ENCODE results near the gene GMEB2.
"Not testable (repeated sequence)": the region's sequence is repeated elsewhere in the genome, so short reads cannot be mapped to it uniquely, and the experiment has no call there.

GMEB2 gene

DNA sequence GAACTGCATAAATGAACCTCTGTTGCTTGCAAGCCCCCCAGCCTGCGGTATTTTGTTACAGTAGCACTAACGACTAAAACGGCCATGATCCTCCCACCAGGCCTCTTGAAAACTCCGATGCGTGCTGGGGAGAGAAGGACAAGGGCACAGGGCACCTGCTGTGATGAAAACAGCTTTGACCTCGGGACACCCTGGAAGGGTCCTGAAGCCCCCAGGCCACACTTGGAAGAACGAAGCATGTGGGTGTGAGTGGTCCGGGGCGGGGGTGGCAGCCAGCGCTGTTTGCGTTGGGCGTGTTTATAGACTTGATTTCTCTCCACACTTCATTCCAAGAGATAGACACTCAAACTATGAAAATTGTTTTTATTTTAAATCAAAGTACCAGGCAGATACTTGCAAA is 39.6 kb downstream of the GMEB2 start:
- FAIRE-seq: no peak

DNA sequence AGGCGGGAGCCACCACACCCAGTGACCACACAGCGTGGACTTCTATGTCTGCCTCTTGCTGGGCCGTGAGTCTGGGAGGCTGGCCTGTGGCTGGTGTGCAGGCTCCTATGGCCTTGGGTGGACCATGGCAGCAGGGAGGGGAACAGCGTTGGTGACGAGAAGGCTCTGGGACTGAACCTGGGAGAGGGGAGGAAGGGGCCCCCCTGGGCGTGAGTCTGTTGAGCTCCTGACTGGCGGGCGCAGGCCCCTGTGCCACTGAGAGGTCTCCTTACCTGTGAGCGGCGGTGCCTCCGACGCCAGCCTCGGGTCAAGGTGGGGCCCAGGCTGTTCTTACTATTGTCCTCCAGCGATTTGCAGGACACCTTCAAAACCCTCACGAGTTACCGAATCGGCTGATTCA is 40.1 kb downstream of the GMEB2 start:
- FAIRE-seq: no peak

DNA sequence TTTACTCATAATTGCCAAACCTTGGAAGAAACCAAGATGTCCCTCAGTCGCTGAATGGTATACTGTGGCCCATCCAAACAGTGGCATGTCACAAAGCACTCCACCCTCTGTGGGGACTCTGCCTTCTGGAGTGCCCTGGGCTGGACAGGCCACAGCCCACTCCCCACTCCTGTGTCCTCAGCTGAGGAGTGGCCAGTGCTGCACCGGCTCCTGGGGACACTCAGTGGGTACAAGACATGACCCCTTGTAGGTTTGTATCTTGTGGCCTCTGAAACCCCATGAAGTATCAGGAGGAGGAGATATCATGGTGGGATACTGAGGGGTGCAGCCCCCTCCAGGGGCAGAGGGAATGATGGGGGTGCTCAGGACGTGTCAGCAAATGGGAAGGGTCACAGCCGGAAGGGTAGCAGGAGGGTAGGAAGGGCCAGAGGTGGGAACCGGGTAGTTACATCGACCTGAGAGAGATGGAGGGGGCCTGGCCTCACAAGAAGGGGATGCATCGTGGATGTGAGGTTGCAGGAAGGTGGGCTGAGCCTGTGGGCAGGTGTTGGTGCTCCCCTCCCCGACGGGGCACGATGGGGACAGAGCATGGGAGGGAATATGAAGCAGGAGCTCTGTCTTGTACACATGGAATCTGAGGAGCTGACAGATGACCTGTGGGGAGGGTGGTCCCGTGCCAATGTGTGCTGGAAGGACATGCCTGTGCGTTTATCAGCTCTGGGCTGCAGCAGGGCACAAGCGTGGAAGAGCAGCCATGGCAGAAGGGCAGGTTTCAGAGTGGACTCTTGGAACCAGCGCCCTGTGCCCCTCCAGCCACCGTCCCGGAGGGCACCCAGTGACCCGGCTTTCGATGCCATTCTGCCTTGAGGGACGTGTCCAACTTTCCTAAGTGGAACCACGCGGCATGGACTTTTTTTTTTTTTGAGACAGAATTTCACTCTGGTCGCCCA is 41.0 kb downstream of the GMEB2 start:
- no peak for FAIRE-seq

DNA sequence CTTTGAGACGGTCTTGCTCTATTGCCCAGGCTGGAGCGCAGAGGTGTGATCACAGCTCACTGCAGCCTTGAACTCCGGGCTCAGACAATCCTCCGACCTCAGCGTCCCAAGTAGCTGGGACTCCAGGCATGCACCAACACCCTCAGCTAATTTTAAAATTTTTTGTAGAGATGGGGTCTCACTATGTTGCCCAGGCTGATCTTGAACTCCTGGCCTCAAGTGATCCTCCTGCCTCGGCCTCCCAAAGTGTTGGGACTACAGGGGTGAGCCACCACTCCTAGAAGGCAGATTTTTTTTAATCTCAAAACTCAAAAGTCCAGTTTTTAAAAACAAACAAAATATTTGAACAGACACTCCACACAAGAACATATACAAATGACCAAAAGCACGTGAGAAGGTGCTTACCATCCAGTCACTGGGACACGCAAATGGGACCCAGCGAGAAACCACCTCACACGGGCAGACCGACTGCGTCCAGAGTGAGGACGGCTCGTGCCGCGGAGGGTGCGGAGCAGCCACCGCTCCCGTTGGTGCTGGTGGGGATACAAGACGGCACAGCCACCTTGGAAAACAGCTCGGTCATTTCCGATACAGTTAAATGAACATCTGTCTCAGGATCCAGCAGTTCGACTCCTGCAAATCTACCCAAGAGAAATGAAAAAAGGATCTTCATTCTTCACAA is 44.4 kb downstream of the GMEB2 start:
- no peak for FAIRE-seq

DNA sequence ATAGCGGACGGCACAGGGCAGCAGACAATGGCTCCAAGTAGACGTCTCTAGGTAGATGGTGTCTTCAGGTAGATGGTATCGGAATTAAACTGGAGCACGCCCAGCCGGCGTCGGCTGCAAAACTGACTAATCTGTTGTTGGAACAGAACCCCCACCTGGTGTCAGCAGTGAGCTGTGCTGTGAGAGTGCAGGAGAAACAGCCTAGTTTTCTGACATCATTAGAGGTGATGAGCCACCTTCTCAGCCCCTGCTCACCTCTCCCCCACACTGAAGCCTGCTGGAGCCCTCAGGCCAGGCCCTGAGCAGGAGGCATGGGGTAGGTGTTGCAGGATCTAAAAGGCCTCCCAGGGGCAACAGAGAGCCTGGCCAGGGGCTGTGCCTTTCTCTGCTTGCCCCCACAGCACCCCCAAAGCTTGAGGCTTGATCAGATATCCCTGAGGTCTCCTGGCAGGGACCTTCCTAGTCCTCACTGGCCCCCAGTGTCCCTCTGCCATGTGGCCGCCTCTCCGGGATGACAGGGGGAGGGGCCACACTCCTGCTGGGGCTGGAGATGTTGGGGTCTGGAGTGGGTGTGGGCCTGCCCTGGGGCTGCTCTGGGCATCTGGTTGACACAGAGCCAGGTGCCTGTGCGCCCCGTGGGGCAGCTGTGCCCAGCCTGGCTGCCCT is 46.0 kb downstream of the GMEB2 start:
- FAIRE-seq: no peak

DNA sequence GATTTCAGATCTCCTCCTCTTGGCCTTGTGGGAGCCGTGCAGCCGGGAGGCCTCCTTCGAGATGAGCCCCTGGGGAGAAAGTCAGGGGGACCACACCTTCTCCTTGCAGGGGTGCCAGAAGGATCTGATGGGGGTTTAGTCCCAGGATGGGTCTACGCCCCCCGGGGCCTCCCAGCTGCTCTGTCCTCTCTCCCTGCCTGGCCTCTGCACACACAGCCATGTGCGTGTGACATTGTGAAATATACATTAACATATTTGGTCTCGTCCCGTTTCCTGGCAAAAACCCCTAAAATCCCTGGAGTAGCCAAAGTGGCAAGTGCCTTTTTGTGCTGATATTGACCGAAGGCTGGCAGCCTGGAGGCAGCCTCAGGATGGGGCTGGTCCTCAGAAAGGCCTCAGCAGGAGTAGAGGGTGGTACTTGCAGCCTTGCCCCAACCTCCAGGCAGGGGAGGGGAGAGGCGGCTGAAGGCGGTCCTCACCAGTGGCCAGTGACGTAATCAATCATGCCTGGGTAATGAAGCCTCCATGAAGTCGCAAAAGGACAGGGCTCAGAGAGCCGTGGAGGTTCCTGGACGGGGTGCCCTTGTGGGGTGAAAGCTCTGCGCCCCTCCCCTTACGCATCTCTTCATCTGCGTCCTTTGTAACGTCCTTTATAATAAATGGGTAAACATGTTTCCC is 47.7 kb downstream of the GMEB2 start:
- FAIRE-seq: no peak

DNA sequence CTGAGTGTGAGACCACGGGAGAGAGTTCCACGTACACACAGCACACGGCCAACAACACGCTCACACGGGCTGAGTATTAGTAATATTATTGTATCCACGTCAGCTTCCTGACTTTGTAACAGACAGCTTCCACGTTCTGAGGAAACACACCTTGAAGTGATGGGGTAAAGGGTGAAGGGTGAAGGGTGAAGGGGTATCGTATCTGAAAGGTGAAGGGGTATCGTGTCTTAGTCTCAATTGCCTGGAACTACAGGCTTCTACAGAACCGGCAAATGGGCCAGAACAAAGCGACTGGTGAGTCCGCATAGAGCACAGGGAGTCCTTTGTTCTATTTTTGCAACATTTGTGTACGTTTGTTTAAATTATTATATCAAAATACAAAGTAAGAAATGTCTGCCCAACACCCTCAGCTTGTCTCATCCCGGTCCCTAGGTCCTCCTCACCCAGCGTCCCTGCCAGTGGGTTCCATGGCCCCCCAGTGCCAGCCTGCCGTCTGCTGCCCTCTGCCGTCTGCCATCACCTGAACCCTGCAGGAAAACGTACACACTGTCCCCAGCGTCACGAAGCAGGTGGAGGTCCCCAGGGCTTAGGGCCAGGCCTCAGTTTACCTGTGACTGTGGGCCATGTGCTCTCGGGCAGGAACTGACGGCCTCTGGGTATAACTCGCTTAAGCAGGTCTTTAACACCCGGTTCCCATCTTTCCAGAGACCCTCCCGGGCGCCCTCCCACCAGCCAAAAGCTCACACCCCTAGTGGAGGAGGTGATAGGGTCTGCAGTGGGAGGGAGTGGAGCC is 48.5 kb downstream of the GMEB2 start:
- no peak for FAIRE-seq

DNA sequence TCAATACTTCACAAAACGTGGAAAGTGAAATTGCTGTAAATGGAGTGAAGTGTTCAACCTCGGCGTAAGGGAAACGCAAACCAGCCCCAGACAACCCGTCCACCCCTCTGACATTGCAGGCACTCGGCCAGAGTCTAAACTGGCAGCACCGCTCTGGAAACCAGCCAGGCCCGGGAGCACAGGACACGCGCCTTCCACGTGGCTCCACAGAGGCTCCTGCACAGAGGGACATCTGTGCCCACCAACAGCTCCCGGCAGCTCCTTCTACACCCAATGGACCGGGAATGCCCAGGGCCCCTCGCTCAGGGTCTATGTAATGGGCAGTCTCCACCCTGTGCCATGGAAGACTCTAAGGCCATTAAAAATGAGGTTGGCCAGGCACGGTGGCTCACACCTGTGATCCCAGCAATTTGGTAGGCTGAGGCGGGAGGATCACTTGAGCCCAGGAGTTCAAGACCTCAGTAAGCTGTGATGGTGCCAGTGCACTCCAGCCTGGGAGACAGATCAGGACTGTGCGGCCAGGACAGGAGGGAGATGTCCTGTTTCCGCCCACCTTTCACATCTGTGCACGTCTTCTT is 49.5 kb downstream of the GMEB2 start:
- FAIRE-seq: no peak

DNA sequence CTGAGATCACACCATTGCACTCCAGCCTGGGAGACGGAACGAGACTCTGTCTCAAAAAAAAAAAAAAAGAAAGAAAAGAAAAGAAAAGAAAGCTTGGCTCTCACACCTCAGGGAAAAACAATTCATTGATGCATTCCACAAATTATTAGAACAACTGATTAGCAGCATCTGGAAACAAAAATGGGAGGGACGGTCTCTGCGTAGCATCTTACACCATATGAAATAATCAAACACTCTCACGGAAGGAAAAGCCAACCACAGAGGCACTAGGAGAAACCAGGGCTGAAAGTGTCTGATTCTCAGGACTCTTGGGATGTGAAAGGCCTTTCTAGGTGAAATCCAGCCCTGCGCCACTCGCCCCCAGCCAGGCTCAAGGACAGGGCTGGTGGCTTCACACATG is 50.6 kb downstream of the GMEB2 start:
- no peak for FAIRE-seq

DNA sequence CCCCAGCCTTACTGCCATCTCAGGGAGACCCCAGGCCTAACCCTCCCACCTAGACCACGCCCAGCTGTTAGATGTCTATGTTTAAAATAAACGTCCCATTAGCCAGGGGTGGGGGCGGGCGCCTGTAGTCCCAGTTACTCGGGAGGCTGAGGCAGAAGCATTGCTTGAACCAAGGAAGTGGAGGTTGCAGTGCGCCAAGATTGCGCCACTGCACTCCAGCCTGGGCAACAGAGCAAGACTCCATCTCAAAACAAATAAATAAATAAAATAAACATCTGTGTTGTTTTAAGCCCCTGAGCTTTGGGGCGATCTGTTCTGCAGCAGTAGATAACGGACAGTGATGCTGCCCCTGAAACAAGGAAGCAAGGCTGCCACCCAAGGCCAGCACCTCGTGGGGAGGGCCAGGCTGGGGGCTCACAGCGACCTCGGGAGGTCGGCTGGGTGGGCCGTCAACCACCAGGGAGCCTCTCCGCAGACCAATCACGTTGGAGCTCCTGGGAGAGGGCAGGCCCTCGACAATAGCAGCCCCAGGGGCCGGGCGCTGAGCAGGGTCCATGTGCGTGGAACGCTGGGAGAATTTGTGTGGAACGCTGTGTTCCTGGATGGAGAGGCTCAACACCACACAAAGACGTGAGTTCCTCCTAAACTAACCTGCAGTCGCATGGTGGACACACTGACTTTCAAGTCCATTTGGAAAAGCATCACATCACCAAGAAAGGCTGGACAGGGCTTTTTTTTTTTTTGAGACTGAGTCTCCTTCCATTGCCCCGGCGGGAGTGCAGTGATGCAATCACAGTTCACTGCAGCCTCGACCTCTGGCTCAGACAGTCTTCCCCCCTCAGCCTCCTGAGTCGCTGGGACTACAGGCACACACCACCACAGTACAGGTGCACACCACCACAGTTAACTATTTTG is 51.8 kb downstream of the GMEB2 start:
- FAIRE-seq: no peak

DNA sequence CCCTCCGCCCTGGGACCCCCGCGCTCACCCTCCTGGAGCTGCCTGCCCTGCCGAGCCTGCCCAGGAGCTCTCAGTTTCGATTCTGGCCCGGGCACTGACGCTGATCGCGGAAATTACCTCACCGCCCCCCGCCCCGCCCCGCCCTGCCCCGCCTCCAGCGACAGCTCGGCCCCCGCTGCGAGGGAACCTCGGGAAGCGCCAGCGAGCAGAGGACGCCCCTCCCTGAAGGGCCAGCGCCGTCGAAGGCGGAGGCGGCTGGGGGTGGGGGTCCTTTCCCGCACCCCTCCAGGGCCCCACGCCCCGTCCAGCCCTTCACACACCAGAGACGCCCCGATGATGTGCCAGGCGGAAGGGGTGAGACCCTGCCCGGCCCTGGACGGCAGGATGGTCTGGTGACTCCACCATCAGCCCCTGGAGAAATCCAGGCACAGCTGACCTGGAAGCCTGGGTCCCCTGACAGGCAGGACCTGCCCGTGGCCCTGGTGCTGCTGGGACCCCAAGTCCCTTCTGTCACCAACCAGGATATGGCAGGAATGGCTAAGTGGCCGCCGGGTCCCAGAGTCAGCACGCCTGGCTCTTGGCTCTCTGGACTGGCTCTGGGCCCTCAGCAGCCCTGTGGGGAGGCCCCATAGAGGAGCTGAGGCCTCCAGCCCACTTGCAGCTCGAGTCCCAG is 52.6 kb downstream of the GMEB2 start, which contains the start of gene HELZ2:
HELZ2 (minus strand) TSS at position 84 of the 673 bp plus-strand sequence. CDS start 1,854 bp downstream, outside the sequence.
- FAIRE-seq: no peak

DNA sequence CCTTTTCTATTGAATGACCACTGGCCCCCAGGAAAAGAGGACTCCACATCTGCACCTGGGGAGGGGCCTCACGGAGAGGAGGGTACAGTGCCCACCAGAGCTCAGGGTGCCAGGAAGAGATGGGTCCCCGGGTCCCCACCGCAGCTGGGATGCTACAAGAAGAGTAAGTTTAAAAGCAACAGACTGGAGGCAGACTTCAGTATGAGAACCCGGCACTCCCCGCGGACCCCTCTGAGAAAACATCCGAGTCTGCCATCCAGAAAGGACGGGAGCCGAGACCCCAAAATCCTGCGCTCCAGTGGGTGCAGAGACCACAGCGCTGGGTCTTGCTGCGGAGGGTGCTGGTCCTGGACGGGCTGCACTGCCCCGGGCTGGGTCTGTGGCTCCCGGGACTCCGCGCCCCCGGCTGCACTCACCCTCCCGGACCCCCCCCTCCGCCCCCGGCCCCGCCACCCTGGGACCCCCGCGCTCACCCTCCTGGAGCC is 53.2 kb downstream of the GMEB2 start:
- FAIRE-seq: no peak

DNA sequence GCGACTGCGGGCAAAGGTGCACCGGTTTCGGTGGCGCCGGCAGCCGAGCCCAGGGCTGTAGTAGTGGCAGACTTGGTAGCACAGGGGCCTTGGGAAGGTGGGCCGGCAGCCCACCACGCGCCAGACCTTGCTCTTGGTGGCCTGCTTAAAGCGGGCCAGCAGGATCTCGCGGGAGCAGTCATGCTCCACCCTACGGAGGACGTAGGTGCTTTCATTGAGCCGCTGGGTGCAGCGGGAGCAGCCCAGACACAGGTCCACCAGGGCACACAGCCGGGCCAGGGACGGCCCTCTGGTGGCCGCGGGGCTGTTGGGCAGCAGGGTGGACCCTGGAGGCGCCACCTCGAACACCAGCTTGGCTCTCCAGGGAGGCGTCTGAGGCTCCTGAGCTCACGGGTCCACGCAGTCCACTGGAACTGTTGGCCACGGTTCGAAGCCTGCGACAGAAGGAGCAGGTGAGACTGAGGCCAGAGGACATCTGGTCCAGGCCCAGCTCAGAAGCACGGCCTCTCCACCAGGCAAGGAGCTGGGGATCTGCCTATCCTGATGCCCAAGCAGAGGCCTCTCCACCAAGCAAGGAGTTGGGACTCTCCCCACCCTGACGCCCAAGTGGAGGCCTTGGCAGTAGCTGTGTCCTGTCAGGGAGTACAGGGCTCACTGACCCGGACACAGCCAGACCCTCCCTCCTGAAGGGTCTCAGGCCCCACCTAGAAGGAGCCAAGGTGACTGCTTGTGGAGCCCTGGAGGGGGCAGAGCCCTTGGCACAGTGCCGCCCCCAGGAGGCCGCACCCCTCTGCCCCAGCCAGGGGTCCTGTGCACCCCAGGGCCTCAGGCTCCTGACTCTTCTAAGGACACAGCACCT is 53.9 kb downstream of the GMEB2 start:
- FAIRE-seq: no peak

DNA sequence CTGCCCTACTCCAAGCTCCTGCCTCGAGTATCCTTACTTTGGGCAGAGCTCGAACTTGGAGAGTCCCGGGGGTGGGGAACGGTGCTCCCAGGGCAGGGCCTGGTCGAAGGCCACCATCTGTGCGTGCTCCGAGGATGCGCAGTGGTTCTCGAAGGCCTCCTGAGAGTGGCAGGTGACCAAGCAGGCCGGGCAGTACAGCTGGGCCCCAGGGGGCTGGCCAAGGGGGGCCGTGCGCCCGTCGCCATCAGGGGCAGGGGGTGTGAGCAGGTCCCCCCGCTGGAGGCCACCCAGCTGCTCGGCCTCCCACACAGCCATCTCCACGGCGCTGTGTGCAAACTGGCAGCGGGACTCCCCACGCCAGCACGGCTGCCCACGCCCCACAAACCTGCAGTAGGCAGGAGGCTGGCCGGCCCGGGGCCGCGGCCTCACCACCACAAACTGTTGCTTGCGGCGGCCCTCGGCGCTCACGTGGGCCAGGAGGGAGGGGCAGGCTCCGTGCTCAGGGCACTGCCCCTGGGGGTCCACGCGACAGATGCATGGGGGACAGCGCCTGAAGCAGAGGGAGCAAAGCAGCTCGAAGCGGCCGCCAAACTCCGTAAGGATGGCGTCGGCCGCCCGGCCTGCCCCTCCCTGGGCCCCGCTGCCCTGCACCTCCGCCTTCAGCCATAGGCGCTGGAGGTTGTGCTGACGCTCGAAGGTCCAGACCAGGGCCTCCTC is 54.7 kb downstream of the GMEB2 start:
- FAIRE-seq: no peak

DNA sequence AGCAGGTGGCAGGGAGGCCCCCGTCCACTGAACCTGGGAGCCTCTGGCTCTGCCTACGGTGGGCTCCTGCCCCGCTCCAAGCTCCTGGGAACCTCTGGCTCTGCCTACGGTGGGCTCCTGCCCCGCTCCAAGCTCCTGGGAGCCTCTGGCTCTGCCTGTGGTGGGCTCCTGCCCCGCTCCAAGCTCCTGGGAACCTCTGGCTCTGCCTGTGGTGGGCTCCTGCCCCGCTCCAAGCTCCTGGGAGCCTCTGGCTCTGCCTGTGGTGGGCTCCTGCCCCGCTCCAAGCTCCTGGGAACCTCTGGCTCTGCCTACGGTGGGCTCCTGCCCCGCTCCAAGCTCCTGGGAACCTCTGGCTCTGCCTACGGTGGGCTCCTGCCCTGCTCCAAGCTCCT is 55.8 kb downstream of the GMEB2 start:
- FAIRE-seq: not testable (repeated sequence)

DNA sequence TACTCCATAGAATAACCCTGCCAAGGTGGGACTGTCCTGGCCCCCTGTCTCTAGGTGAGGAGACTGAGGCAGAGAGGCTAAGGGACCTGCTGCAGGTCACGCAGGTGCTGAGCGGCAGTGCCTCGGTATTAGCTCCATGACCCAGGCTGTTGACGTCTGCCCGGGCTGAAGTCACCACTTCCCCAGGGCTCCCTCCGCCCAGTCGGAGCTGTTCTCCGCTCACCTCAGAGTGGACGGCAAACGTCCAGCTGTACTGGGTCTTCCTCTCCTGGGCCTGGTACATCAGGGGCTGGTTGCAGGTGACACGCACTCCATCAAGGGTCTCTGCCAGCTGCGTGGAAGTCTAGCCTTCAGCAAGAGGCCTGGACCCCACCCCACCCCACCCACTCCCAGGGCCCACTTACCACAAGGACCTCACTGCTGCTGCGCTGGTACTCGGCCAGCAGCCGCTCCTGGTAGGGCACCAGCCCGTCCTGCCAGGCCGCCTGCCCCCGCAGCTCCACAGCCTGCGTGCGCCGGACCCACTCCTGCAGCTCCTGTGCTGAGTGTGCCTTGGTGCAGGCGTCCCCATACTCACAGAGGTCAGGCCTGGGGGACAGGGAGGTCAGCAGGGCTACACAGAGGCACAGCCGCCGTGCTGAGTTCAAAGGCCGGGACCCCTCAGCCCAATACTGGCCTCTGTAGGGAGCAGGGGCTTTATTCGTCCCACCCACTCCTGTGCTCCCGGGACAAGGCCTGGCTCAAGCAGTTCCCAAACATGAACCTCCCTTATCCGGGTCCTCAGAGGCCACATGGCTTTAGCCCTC is 56.4 kb downstream of the GMEB2 start:
- no peak for FAIRE-seq

Data from endometrium (tissue), 2 donors.